ENCODE measurements around the gene SLC35E1. TPM values are rescaled to one million over a fixed set of nuclear protein-coding genes. Genes with fewer than 3 reads are reported as not detected.
A peak's percentile ranks its signal among the peaks of the same experiment; 100 is the strongest.

Gene SLC35E1
- total and polyA plus RNA-seq, 11 donors, result 20.4 to 44.0 (median 24.0) TPM

GRCh38 chr19:16542045-16542909 is 29.9 kb downstream of the SLC35E1 start, which contains the start of gene CHERP:
CHERP (minus strand) TSS chr19:16542437; CDS start chr19:16542378, 59 bp downstream.
- peak; percentile 89 to 98 (median 97) for ATAC-seq
- Histone ChIP-seq H3K4me1 (peaks cover 6 to 56% (median 33%) of the 10 kb centered on the region in 12 donors), H3K4me3 (peak within 1 kb of the TSS; percentile 71 to 100 (median 94)), H3K36me3 (peaks cover 0 to 31% (median 18%) of the 10 kb centered on the region in 9 donors), H3K9me3 (no peaks in the 10 kb centered on the region), H3K27me3 (no peaks in the 10 kb centered on the region), H3K27ac (peak within 1 kb of the TSS; percentile 47 to 95 (median 92))
- WGBS, 4 donors, result 0% methylated on average over 39 to 108 of the region's 108 CpGs
- intact Hi-C loops (cut with DNase I), result loop anchor here in 4 of 10 donors (1.0 to 5.0 kb wide), 6 partner anchors 29 to 87 kb away; partner anchors contain the start of genes C19orf44 (in 2 of the 4), CALR3 (in 2 of the 4), MED26 (in 1 of the 4) and SLC35E1 (in 1 of the 4)
- peak; percentile 95 to 97 (median 96) for DNase-seq
- TF ChIP-seq, protein P1, sequence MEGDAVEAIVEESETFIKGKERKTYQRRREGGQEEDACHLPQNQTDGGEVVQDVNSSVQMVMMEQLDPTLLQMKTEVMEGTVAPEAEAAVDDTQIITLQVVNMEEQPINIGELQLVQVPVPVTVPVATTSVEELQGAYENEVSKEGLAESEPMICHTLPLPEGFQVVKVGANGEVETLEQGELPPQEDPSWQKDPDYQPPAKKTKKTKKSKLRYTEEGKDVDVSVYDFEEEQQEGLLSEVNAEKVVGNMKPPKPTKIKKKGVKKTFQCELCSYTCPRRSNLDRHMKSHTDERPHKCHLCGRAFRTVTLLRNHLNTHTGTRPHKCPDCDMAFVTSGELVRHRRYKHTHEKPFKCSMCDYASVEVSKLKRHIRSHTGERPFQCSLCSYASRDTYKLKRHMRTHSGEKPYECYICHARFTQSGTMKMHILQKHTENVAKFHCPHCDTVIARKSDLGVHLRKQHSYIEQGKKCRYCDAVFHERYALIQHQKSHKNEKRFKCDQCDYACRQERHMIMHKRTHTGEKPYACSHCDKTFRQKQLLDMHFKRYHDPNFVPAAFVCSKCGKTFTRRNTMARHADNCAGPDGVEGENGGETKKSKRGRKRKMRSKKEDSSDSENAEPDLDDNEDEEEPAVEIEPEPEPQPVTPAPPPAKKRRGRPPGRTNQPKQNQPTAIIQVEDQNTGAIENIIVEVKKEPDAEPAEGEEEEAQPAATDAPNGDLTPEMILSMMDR (IDR thresholded peaks at IDR 0.05), result peak in 1 of 12 donors; percentile 15
- peak in 1 of 2 donors; percentile 85 for TF ChIP-seq POLR2A (IDR thresholded peaks at IDR 0.05)

DNA sequence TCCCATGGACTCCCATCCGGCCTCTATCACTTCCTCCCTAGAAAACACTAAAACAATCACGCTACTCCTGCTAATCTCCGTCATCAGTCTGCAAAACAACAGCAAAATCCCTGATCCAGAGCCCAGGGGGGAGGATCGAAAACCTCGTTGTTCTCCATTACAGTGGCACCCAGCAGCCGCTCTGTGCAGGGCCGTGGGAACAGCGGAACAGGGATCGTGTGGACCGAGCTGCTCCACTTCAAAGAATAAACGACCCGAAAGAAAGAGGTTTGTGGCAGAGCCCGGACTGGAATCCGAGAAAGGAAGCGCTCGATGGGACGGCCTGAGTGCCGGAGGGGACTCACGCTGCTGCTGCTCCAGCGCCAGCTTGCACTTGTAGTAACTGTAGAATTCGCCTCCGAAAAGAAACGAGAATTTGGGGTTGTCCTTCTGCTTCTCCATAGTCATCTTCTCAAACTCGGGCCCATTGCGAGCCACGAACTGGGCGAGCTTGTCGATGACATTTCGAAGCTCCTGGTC is 30.6 kb downstream of the SLC35E1 start:
- Histone ChIP-seq H3K27me3 (no peaks in the 10 kb centered on the region), H3K4me3 (peak overlapping the region; percentile 71 to 100 (median 94)), H3K4me1 (peaks cover 6 to 56% (median 33%) of the 10 kb centered on the region in 12 donors), H3K27ac (peak overlapping the region; percentile 47 to 95 (median 92)), H3K36me3 (peaks cover 0 to 38% (median 21%) of the 10 kb centered on the region in 9 donors), H3K9me3 (no peaks in the 10 kb centered on the region)
- intact Hi-C loops (cut with DNase I), result loop anchor here in 4 of 10 donors (1.0 to 5.0 kb wide), 6 partner anchors 29 to 87 kb away; partner anchors contain the start of genes C19orf44 (in 2 of the 4), CALR3 (in 2 of the 4), MED26 (in 1 of the 4) and SLC35E1 (in 1 of the 4)
- TF ChIP-seq POLR2A (IDR thresholded peaks at IDR 0.05), result no peak
- TF ChIP-seq, protein P1 (IDR thresholded peaks at IDR 0.05), result no peak
- ATAC-seq (no peak), DNase-seq (no peak)
- 1 to 3% (median 2%) methylated on average over 26 to 29 of the region's 29 CpGs for WGBS, 4 donors

DNA sequence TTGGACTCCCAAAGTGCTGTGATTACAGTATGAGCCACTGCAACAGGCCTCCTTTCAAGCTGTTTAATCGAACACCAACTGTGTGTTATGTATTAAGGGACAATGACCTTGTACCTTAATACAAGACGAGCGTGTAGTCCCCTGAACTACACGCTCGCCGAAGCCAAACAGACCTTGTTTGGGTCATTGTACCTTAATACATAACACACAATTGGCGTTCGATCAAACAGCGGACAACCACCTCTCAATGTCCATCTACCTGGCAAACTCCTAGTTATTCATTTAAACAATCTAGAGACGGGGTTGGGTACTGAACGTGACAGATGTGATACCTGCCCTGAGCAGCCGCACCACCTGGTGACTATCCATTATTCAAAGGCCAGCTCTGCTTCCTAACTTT is 31.3 kb downstream of the SLC35E1 start:
- H3K27me3 ChIP-seq, result no peaks in the 10 kb centered on the region
- ATAC-seq, result no peak
- 81 to 84% (median 83%) methylated on average over 12 of the region's 12 CpGs for WGBS, 4 donors
- peak overlapping the region in 1 of 12 donors; percentile 95 for H3K27ac ChIP-seq
- no peaks in the 10 kb centered on the region for H3K9me3 ChIP-seq
- peaks cover 0 to 44% (median 27%) of the 10 kb centered on the region in 9 donors for H3K36me3 ChIP-seq
- peak overlapping the region in 9 of 12 donors; percentile 71 to 100 (median 94) for H3K4me3 ChIP-seq
- intact Hi-C loops (cut with DNase I), result loop anchor here in 2 of 10 donors (5.0 kb wide), 2 partner anchors 44 to 46 kb away; partner anchors contain the start of genes C19orf44 (in 1 of the 2) and CALR3 (in 1 of the 2)
- no peak for DNase-seq
- H3K4me1 ChIP-seq, result peaks cover 6 to 56% (median 33%) of the 10 kb centered on the region in 12 donors
- TF ChIP-seq, protein P1 (IDR thresholded peaks at IDR 0.05), result no peak
- TF ChIP-seq POLR2A (IDR thresholded peaks at IDR 0.05), result no peak

Measured in heart left ventricle (tissue), 16 donors.